ENCODE measurements around the gene ATP6V1G2.
"Not testable (repeated sequence)": the region's sequence is repeated elsewhere in the genome, so short reads cannot be mapped to it uniquely, and the experiment has no call there.

Gene ATP6V1G2

DNA sequence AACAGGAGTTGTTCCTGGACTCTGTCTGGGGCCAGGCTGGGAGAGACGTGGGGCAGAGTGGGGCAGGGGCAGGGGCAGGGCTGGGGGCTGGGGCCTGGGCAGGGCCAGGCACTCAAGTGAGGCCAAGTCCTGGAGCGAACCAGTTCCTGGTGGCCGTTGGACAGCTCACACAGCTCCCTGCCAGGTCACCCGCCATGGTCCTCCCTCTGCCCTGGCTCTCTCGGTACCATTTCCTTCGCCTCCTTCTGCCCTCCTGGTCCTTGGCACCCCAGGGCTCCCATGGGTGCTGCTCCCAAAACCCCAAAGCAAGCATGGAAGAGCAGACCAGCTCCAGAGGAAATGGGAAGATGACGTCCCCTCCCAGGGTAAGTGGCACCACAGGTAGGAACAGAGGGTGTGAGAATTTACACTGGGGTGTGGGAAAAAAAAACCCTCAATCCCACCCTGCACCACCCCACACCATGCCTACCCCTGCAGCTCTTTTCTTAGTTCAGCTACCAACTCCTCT lies 17.5 kb downstream of the ATP6V1G2 start, which contains the start of gene MCCD1:
Gene MCCD1, plus strand, starts transcription at position 142 of the 508 bp plus-strand sequence. Its CDS starts 53 bp downstream, at position 195.
- DNase-seq: no peak

DNA sequence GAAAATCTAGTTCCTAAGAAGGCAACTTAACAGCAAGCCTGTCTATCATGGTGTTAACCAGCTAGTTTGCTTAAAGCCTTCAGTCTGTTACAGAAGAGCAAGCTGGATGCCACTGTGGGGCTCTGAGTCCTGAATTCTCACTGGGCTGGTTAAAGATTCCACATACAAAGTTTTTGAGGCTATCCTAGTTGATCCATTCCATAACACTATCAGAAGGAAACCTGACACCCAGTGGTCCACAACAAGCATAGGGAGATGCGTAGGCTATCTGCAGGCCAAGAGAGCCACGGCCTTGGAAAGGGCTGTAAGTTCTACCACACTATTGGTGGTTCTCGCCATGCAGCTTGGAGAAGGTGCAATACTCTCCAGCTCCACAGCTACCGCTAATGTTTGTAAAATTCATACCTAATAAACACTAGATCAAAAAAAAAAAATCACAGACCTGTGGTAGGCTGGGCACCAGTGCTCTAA lies 18.1 kb downstream of the ATP6V1G2 start:
- no peak for DNase-seq

DNA sequence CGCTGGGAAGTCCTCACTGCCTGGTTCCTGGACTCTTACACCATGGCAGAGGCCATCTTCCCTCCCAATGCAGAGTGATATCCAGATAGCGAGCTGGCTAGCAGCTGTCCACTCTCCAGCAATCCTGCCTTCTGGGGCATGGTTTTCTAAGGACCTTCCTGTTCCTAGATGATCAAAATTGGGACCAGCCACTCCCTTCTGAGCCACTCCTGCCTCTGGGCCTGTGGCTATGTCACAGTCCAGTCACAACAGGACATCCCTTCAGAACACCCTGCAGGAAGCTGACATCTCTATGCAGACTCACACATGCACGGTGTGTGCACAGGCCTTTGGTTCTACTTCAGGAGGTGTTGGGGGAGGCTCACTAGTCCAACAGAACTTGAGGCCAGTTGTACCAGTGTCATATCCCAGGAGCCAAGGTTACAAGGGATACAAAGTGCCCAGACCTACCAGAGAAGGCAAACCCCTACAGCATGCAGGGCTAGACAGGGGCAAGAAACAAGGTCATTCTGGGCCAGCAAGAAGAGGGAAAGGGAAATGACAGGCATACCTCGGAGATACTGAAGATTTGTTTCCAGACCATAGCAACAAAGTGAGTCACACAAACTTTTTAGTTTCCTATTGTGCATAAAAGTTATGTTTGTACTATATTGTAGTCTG lies 20.3 kb downstream of the ATP6V1G2 start:
- no peak for DNase-seq

DNA sequence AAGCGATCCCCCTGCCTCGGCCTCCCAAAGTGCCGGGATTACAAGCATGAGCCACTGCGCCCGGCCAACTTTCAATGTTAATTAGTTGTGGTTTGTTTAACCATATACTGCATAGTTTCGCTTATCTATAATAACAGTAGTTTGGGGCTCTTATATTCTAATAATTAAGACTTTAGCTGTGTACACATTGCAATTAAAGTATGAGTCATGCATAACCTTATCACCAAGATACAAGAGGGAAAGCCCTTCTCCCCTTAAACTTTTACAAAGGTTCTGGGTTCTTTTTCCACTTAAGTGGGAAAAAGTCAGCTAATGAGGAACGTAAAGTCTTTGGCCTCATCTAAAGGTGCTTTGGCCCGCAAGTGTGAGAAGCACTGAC lies 20.9 kb downstream of the ATP6V1G2 start:
- no peak for DNase-seq

DNA sequence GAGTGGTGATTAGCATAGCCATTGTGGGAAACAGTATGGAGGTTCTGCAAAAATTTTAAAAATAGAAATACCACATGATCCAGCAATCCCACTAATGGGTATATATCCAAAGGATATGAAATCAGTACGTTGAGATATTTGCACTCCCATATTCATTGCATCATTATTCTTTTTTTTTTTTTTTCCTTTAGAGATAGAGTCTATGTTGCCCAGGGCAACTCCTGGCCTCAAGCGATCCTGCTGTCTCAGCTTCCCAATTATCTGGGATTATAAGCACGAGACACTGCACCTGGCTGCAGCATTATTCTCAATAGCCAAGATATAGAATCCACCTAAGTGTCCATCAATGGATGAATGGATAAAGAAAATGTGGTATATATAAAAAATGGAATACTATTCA lies 24.6 kb downstream of the ATP6V1G2 start:
- DNase-seq: no peak

DNA sequence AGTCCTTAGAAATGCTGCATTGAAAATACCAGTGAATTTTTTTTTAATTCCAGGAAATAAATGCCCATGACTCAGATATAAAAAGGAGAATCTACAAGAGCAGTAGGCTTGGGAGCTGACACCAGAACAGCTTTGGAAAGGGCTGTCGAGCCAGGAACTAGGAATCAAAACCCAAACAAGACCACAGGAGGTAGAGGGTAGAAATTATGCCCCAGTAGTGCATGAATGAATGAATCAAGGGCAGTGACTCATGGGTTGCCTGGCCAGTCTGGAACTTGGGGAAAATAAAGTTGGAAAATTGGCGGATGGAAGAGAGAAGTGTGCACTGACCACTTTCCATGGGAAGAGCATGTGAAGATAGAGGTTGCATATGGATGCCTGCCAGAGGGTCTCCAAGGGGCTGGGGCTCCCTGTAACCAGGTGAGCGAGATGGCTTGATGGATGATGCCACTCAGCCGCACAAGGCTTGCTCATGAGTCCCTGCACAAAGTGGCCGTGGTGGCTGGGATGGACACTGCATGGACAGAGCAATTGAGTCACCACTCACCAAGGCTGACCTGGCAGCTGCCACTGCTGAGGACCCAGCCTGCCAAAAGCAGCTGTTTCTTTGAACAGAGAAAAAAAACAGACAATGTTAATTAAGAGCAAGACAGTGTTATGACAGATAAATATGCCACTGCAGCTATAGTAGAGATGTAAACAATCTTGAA lies 32.8 kb downstream of the ATP6V1G2 start:
- DNase-seq: no peak

DNA sequence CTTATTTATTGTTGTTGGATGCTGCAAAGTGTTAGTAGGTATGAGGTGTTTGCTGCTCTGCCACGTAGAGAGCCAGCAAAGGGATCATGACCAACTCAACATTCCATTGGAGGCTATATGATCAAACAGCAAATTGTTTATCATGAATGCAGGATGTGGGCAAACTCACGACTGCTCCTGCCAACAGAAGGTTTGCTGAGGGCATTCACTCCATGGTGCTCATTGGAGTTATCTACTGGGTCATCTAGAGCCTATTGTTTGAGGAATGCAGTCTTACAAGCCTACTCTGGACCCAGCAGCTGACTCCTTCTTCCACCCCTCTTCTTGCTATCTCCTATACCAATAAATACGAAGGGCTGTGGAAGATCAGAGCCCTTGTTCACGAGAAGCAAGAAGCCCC lies 36.4 kb downstream of the ATP6V1G2 start:
- no peak for DNase-seq

DNA sequence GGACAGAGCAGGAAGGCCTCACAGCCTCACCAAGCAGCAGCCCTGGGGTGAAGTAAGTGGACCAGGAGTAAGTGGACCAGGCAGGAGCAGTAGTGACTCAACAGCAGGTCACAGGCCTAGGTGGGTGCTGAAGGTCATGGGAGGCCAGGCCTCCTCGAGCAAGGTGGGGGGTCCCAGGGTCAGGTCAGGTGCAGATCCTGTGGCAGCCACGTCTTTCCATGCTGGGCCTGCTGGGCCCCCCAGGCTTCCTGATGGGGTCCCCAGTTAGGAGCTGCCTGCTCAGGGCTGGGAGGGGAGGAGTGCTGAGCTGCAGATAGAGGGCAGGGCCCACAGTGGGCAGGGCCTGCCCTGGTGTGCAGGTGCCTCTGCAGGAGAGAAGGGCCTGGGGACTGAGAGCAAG lies 37.4 kb downstream of the ATP6V1G2 start:
- DNase-seq: not testable (repeated sequence)

DNA sequence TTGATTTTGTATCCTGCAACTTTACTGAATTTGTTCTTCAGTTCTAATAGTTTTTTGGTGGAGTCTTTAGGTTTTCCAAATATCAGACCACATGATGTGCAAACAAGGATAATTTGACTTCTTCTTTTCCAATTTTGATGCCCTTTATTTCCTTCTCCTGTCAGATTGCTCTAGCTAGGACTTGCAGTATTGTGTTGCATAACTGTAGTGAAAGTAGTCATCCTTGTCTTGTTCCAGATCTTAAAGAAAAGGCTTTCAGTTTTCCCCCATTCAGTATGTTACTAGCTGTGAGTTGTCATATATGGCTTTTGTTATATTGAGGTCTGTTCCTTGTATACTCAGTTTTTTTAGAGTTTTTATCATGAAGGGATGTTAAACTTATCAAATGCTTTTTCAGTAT lies 43.8 kb downstream of the ATP6V1G2 start:
- no peak for DNase-seq

DNA sequence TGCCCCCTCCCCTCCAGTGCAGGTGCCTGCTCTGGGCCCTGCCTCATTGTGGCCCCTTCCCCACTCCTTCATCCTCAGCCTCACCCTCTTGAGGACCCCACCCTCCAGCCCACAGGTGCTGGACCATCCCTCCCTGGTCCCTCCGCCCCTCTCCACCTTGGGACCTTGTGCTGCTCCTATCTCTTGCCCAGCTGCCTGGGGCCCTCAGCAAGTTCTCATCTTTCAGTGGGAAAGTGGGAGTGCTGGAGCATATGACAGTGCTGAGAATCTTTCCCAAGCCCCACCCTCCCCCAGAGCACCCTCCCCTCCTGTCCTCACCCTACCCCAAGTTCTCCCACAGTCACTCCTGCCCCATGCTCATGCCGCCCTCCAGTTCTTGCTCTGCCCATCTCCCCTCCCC lies 46.8 kb downstream of the ATP6V1G2 start:
- DNase-seq: not testable (repeated sequence)

DNA sequence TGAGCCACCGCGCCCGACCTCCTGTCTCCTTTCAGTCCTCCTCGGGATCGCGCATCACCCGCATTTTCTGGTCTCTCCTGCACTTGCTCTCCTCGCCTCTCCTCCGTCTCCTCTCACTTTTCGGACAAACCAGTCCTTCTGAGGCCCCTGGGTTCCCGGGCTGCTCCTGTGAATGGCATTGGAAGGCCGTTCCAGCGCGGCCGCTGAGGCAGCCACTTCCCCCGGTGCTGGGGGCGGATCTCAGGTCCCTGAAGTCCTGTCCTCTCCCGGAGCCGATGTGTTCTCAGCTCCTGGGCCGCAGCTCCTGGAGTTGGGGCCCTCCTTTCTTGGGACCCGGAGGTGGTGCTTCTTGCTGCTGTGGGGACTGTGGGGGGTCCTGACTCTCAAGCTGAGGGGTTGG lies 47.7 kb downstream of the ATP6V1G2 start:
- DNase-seq: no peak

DNA sequence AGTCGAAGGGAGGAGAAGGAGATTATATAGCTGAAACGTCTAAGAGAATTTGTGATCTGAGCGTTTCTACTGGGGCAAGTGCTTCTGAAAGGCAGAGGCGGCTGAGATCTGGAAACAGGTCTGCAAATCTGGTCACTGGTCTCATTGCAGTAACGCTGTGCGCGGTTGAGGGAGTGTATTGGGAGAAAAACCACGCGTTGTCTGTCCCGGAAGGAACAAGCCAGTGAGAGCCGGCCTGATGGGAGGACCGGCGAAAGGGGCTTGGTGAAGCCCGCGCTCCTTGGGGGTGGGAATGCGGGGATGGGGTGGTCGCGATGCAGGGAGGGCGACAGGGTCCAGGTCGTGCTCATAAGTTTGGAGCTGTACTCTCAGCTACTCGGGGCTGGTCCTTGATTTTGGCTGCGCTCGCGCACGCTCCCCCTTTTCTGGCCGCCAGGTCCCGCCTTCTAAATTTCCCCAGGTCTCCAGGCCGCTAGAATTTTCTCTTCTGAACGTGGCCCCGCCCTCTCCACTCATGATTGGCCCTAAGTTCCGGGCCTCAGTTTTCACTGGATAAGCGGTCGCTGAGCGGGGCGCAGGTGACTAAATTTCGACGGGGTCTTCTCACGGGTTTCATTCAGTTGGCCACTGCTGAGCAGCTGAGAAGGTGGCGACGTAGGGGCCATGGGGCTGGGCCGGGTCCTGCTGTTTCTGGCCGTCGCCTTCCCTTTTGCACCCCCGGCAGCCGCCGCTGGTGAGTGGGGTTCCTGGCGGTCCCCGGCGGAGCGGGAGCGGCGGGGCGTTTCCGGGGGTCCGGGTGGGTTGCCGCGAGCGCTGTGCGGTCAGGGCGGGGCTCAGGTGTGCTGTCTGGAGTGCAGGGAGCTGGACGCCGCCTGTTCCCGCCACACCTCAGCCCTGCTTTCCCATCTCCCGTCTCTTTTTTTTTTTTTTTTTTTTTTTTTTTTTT lies 48.6 kb downstream of the ATP6V1G2 start, which contains the start of gene MICB:
Gene MICB, plus strand, starts transcription at position 615 of the 946 bp plus-strand sequence. Its CDS starts 49 bp downstream, at position 664.
- peak; percentile 84 to 88 for DNase-seq

DNA sequence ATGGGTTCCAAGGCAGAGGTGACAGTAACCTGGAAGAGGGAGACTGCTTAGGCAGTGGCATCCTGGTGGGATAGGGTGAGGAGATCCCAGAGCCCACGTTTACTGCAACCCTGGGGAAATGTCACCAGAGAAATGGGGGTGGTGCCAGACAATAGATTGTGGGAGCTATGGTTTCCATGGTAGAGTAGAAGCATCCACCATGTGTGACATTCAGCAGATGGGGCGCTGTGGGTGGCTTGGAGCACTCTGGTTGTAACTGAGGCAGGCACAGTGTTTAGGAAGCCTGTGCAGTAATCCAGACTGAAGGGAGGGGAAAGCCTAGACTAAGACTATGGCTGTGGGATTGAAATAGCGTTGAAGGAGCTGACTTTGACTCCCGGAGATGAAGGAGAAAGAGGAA lies 49.6 kb downstream of the ATP6V1G2 start:
- DNase-seq: not testable (repeated sequence)

DNA sequence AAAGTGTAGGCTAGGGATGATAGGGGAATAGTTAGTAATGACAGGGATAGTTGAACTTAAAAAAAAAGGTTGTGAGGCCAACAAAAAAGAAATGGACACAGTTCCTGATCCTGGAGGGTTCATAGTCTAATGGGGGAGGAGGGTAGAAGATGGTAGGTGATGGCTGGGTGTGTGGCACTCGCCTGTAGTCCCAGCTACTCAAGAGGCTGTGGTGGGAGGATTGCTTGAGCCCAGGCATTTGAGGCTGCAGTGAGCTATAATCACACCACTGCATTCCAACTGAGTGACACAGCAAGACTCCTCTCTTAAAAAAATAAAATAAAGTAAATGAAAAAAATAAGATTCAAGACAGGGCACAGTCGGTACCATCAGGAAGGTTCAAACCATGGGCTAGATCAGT lies 50.8 kb downstream of the ATP6V1G2 start:
- DNase-seq: no peak
